Cardiac septum (tissue), 1 donor: ENCODE results near the gene STXBP4. TPM values are rescaled to one million over a fixed set of nuclear protein-coding genes. Genes with fewer than 3 reads are reported as not detected.
"Not testable (repeated sequence)": the region's sequence is repeated elsewhere in the genome, so short reads cannot be mapped to it uniquely, and the experiment has no call there.

Experiments used
- DNase-seq: peaks from one replicate; pipeline ENCODE4 v3.0.0-alpha.2; 2020; ENCODE audit warnings: low spot score
- intact Hi-C: fragments of 100-400 bp; cut with DNase I; formaldehyde crosslinking; loops from one replicate; pipeline ENCODE4 v1.14.0; 2022
- total RNA-seq: library from RNA; stranded (reverse); fragmentation: NEBNext Ultra II Directional; extraction: Animal tissue kit (Norgen Biotek cat#: 25700); gene quantifications from one replicate; pipeline ENCODE4 v1.2.1, GENCODE V29; 2021
- donor health status: DM: no; HTN: no; CAD: no.

Gene STXBP4
- total RNA-seq, 1 donor from 2014 or later = 7.3 TPM

GRCh38 chr17:55023626-55024025, 55.1 kb downstream of the STXBP4 start:
- intact Hi-C loops = no loop called here
- no peak for DNase-seq

- intact Hi-C loops = no loop called here
- DNase-seq = no peak
These were observed 69.3 kb downstream of the STXBP4 start for GRCh38 chr17:55037828-55038227.

- no peak for DNase-seq
- intact Hi-C loops = no loop called here
These were observed 69.7 kb downstream of the STXBP4 start for GRCh38 chr17:55038291-55038690.

- intact Hi-C loops = no loop called here
- DNase-seq = no peak
These were observed 72.0 kb downstream of the STXBP4 start for GRCh38 chr17:55040611-55041010.

GRCh38 chr17:55053855-55054254, 85.3 kb downstream of the STXBP4 start:
- intact Hi-C loops = loop anchor here (10.0 kb wide), 1 partner anchor 301 kb away; no protein-coding TSS in a partner anchor
- no peak for DNase-seq

GRCh38 chr17:55054429-55054828, 85.9 kb downstream of the STXBP4 start:
- no peak for DNase-seq
- intact Hi-C loops = loop anchor here (10.0 kb wide), 1 partner anchor 300 kb away; no protein-coding TSS in a partner anchor

GRCh38 chr17:55056526-55056925, 88.0 kb downstream of the STXBP4 start:
- intact Hi-C loops = loop anchor here (10.0 kb wide), 1 partner anchor 298 kb away; no protein-coding TSS in a partner anchor
- no peak for DNase-seq

GRCh38 chr17:55057184-55057583, 88.6 kb downstream of the STXBP4 start:
- intact Hi-C loops = loop anchor here (10.0 kb wide), 1 partner anchor 298 kb away; no protein-coding TSS in a partner anchor
- DNase-seq = no peak

- DNase-seq = no peak
- intact Hi-C loops = loop anchor here (10.0 kb wide), 1 partner anchor 295 kb away; no protein-coding TSS in a partner anchor
These were observed 91.2 kb downstream of the STXBP4 start for GRCh38 chr17:55059724-55060123.

GRCh38 chr17:55062921-55063320, 94.4 kb downstream of the STXBP4 start:
- no peak for DNase-seq
- intact Hi-C loops = no loop called here

- no peak for DNase-seq
- intact Hi-C loops = no loop called here
These were observed 95.6 kb downstream of the STXBP4 start for GRCh38 chr17:55063885-55064874.

GRCh38 chr17:55067697-55068439, 99.3 kb downstream of the STXBP4 start:
- DNase-seq = no peak
- intact Hi-C loops = no loop called here

- intact Hi-C loops = no loop called here
- no peak for DNase-seq
These were observed 100.6 kb downstream of the STXBP4 start for GRCh38 chr17:55068862-55069811.

- DNase-seq = no peak
- intact Hi-C loops = no loop called here
These were observed 101.5 kb downstream of the STXBP4 start for GRCh38 chr17:55069983-55070529.

- intact Hi-C loops = no loop called here
- no peak for DNase-seq
These were observed 104.3 kb downstream of the STXBP4 start for GRCh38 chr17:55072898-55073297.

- intact Hi-C loops, DNase-seq: not testable (repeated sequence)
These were observed 104.9 kb downstream of the STXBP4 start for GRCh38 chr17:55073467-55073866.

- DNase-seq = no peak
- intact Hi-C loops = no loop called here
These were observed 113.0 kb downstream of the STXBP4 start for GRCh38 chr17:55081559-55081958.

- no peak for DNase-seq
- intact Hi-C loops = no loop called here
These were observed 118.1 kb downstream of the STXBP4 start for GRCh38 chr17:55086635-55087058.

- DNase-seq = no peak
- intact Hi-C loops = no loop called here
These were observed 120.7 kb downstream of the STXBP4 start for GRCh38 chr17:55089256-55089655.
